GM12873 (cell line): ENCODE measurements around the gene AP5Z1.

Experiments
- TF ChIP-seq, protein P1 (sequence below): IDR thresholded peaks from 2 replicates; pipeline ENCODE4 v1.5.1; 2012; ENCODE audit warnings: low read depth, mild to moderate bottlenecking, moderate library complexity, low read length, control low read depth; ENCODE audit not compliant: insufficient read depth; ENCODE audit errors: missing control alignments

Gene AP5Z1

DNA sequence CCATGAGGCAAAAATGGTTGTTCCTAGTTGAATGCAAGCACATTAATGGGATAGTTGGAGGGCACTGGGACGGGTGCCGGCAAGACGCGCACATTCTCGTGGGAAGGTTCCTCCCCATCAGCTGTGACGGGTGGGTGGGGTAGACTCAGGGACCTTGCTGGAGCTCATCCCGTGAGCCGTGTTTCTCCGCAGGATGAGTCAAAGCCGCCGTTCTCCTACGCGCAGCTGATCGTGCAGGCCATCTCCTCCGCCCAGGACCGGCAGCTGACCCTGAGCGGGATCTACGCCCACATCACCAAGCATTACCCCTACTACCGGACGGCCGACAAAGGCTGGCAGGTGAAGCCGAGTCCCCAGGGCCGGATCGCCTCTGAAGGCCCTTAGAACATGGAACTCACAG lies 20.4 kb upstream of the AP5Z1 start:
- TF ChIP-seq, protein P1, sequence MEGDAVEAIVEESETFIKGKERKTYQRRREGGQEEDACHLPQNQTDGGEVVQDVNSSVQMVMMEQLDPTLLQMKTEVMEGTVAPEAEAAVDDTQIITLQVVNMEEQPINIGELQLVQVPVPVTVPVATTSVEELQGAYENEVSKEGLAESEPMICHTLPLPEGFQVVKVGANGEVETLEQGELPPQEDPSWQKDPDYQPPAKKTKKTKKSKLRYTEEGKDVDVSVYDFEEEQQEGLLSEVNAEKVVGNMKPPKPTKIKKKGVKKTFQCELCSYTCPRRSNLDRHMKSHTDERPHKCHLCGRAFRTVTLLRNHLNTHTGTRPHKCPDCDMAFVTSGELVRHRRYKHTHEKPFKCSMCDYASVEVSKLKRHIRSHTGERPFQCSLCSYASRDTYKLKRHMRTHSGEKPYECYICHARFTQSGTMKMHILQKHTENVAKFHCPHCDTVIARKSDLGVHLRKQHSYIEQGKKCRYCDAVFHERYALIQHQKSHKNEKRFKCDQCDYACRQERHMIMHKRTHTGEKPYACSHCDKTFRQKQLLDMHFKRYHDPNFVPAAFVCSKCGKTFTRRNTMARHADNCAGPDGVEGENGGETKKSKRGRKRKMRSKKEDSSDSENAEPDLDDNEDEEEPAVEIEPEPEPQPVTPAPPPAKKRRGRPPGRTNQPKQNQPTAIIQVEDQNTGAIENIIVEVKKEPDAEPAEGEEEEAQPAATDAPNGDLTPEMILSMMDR = no peak

DNA sequence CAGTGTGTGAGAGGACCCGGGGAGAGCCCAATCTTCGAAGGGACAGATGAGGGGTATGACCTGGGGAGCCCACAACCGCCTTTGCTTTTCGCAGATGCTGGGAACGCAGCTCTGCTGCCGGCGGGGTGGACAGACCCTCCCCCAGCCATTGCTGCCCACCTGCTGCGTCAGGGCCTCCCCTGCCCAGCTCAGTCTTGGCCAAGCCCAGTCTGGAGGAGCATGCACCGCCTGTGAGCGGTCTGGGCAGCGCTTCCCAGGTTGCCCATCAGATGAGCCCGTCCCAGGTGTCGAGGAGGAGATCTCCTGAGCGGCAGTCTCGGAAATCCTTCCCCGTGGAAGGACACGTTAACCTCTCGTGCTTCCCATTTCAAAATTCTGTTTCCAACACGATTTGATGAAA lies 17.3 kb upstream of the AP5Z1 start:
- TF ChIP-seq, protein P1 = no peak

DNA sequence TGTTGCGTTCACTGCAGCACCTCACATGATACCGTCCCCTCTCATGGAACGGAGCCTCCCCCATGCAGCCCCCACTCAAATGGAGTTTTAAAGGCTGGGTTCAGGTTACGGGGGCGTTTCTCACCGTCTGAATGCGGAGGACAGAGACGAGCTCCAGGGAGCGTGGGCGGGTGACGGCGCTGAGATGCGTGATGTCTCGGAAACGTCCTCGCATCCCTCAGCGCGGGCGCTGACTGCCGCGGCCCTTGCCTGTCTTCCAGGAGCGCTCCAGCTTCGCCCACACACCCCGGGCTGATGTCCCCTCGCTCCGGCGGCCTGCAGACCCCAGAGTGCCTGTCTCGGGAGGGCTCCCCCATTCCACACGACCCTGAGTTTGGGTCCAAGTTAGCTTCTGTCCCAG lies 16.6 kb upstream of the AP5Z1 start:
- TF ChIP-seq, protein P1 = no peak

DNA sequence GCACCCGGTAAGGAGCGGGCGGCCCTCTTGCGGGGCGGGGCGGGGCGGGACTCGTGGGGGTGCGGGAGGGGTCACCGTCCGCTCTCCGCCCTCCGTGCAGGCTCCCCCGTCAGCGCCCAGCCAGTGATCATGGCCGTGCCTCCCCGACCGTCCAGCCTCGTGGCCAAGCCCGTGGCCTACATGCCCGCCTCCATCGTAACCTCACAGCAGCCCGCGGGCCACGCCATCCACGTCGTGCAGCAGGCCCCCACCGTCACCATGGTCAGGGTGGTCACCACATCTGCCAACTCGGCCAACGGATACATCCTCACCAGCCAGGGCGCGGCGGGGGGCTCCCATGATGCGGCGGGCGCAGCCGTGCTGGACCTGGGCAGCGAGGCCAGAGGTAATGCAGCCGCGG lies 16.2 kb upstream of the AP5Z1 start:
- TF ChIP-seq, protein P1 = no peak

DNA sequence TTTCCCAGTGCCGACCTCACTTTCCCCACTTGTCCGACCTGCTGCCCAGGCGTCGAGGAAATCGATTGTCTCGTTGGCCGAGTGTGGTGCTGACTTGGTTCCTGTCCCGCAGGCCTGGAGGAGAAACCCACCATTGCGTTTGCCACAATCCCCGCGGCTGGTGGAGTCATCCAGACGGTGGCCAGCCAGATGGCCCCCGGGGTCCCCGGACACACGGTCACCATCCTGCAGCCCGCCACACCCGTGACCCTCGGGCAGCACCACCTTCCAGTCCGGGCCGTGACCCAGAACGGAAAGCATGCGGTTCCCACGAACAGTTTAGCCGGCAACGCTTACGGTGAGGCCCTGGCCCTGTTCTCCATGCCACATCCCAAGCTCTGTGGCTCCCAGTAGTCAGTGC lies 14.5 kb upstream of the AP5Z1 start:
- TF ChIP-seq, protein P1 = no peak

DNA sequence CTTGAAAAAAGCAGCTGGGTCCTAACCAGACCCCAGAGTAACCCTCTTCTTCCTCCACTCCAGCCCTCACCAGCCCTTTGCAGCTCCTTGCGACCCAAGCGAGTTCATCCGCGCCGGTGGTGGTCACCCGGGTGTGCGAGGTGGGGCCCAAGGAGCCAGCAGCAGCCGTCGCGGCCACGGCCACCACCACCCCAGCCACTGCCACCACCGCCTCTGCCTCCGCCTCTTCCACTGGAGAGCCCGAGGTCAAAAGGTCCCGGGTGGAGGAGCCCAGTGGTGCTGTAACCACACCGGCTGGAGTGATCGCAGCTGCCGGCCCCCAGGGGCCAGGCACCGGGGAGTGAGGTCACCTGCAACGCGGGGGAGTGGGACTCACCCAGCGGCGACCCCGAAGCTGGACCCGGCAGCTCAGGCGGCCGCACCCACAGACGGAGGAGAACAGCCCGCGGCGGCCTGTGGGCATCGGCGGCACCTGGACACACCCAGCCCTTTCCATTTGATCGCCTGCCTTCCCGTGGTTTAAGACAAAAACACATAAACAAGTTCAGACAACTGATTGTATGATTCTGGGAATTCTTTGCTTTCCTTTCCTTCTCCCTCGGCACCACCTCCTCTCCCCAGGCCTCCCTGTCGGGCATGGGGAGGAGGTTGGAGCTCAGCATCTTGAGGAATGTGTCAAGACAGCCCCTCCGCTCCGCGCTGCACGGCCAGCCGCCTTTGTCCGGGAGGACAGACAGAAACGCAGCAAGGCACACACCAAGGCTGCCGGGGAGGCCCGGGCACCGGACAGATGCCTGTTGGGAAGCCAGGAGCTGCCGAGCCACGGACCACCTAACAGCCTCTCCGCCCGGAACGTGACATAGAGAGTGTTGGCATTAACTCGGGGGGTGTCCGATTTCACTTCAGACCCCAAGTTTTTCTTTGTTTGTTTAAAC lies 13.0 kb upstream of the AP5Z1 start:
- TF ChIP-seq, protein P1 = no peak

DNA sequence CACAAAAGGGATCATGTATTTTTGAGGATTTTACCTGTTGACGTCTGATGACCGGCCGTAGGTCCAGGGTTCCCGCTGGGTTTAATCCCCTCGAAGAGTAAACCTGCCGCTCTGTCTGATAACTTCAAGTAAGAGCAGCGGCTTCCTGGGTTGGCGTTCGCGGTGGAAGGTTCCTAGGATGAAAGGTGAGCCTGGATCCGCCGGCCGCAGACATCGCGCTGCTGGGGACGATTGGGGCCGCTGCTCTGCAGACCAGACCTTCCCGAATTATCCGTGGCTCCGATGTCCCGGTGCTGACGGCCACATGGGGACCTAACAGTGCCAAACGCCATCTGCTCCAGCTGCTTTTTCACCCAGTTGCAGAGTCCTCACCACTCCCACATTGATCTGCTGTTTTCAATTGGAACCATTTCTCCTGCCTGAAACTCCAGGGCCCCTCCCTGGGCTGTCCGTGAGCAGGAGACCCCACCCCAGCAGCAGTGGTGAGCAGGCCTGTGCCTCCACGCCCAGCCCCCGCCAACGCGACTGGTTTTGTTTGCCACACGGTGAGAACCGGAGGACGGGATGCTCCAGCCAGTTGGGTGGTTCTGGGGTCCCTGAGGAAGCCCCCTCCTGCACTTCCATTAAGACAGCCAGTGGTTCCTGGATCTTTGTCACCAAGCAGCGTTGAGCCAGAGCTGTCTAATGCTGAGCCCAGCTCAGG lies 12.2 kb upstream of the AP5Z1 start:
- TF ChIP-seq, protein P1 = no peak
